Activated naive CD8-positive, alpha-beta T cell treated with anti-CD3 and anti-CD28 coated beads, Interleukin-2, amount 50 U/mL, for 16 hours (primary cell): ENCODE measurements around the gene MNAT1.
"Not testable (repeated sequence)": the region's sequence is repeated elsewhere in the genome, so short reads cannot be mapped to it uniquely, and the experiment has no call there.

Experiments
- DNase-seq: peaks from one replicate; pipeline ENCODE4 v3.0.0-alpha.2; 2020; ENCODE audit warnings: low read depth, low spot score

The MNAT1 gene

GRCh38 chr14:60734465-60735242 lies at the start of gene MNAT1:
Gene MNAT1 (plus strand): TSS chr14:60734761. CDS start chr14:60734863, 102 bp downstream.
- peak; percentile 60 for DNase-seq

GRCh38 chr14:60686865-60687264 lies 47.7 kb upstream of the MNAT1 start:
- no peak for DNase-seq

DNA sequence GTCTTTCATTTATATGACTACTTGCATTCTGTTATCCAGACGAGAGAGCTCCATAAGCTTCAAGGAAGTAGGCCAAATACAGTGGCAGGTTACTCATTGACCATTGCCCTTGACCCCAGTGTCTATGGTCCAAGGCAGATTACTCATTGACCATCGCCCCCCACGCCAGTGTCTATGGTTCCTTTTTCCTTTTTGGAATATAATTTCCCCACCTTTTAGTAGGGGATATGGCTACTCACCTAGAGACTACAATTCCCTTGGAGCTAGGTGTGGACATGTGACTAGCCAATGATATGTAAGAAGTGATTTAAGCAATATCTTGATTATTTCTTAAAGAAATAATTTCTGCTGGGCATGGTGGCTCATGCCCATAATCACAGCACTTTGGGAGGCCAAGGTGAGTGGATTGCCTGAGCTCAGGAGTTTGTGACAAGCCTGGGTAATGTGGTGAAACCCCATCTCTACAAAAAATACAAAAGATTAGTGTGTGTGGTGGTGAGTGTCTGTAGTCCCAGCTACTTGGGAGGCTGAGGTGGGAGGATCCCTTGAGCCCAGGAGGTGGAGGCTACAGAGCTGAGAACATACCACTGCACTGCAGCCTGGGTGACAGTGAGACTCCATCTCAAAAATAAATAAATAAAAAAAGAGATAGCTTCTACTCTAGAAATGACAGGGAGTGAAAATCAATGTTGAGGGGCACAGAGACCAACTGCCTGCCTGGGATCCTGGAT lies 43.0 kb upstream of the MNAT1 start:
- DNase-seq: no peak

- no peak for DNase-seq
Measured at GRCh38 chr14:60695327-60695726, 39.2 kb upstream of the MNAT1 start.

DNA sequence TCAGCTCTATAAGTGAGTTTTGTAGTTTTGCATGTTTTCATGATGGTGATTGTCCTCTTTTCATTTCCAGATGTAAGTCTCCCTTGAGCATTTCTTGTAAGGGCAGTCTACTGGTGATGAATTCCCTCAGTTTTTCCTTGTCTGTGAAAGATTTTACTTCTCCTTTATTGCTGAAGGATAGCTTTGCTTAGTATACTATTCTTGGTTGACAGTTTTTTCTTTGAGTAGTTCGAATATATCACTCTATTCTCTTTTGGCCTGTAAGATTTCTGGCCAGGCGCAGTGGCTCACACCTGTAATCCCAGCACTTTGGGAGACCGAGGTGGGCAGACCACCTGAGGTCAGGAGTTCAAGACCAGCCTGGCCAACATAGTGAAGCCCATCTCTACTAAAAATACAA lies 34.0 kb upstream of the MNAT1 start:
- DNase-seq: no peak

GRCh38 chr14:60705100-60705499 lies 29.5 kb upstream of the MNAT1 start:
- no peak for DNase-seq

GRCh38 chr14:60707858-60708257 lies 26.7 kb upstream of the MNAT1 start:
- DNase-seq: no peak

GRCh38 chr14:60710494-60710893 lies 24.1 kb upstream of the MNAT1 start:
- DNase-seq: no peak

- DNase-seq: no peak
Measured at GRCh38 chr14:60713513-60713912, 21.0 kb upstream of the MNAT1 start.

DNA sequence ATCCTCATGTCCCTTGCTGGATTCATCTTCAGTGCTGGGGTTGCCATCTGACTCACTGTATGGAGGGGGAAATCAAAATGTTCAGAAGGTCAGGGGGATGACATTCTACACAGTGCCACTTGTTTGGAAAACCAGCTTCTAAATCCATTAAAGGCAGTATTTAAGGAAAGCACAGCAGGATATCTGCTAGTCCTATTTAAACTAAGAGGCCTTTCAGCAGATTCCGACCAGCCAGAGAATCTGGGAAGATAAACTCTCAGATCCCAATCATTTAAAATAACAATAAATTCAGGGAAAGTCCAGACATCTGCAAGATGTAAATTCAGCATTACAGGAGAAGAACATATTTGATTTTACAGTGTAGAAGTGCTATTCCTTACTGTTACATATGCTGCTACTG lies 14.2 kb upstream of the MNAT1 start:
- no peak for DNase-seq

DNA sequence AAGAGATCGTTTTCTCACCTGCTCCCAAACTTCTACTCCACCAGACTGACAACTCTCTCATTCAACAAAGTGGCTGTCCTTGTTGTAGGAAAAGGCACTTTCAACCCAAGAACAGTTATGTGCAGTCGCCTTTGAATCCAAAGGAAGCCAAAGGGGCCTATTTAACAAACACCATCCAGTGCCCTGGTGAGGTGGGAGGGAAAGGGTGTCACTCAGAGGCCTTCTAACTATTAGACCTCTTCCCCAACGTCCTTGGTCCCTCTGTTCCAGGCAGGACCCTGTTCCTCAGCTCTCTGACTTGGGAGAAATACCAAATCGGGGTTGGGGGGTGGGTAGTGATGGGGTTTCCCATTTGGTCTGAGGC lies 13.6 kb upstream of the MNAT1 start:
- DNase-seq: no peak

GRCh38 chr14:60721326-60722106 lies 13.0 kb upstream of the MNAT1 start:
- peak; percentile 26 for DNase-seq

GRCh38 chr14:60722107-60722356 lies 12.5 kb upstream of the MNAT1 start:
- no peak for DNase-seq

- DNase-seq: no peak
Measured at GRCh38 chr14:60722357-60723115, 12.0 kb upstream of the MNAT1 start.

- no peak for DNase-seq
Measured at GRCh38 chr14:60723116-60723906, 11.2 kb upstream of the MNAT1 start.

GRCh38 chr14:60723907-60724618 lies 10.5 kb upstream of the MNAT1 start, which contains the start of gene SIX4:
Gene SIX4 (minus strand): TSS chr14:60724351. CDS start chr14:60724074, 277 bp downstream.
- no peak for DNase-seq

- DNase-seq: not testable (repeated sequence)
Measured at GRCh38 chr14:60731291-60731690, 3.3 kb upstream of the MNAT1 start.

- DNase-seq: no peak
Measured at GRCh38 chr14:60732840-60733483, 1.6 kb upstream of the MNAT1 start.

- DNase-seq: no peak
Measured at GRCh38 chr14:60735416-60735815, 855 bp downstream of the MNAT1 start.

GRCh38 chr14:60736494-60736893 lies 1.9 kb downstream of the MNAT1 start:
- no peak for DNase-seq
